GM12878 (cell line): ENCODE data around the gene INSRR. TPM values are rescaled to one million over a fixed set of nuclear protein-coding genes. Genes with fewer than 3 reads are reported as not detected.

Source experiments
- BCLAF1 ChIP-seq: fragments of 450-650 bp; IDR thresholded peaks from 2 replicates; pipeline ENCODE4 v1.6.1; 2017; ENCODE audit warnings: antibody characterized with exemption, mild to moderate bottlenecking, moderate library complexity
- CUX1 ChIP-seq: IDR thresholded peaks from 2 replicates; pipeline ENCODE4 v1.6.1; 2012; ENCODE audit warnings: improper control_type of control experiment, low read depth, low read length; ENCODE audit not compliant: insufficient replicate concordance
- ETV6 ChIP-seq, 2 experiments: fragments of 450-650 bp in 1 of 2; IDR thresholded peaks in 1 of 2; conservative IDR thresholded peaks in 1 of 2; 2 replicates each; pipeline ENCODE4 v1.6.1; 2014; ENCODE audit warnings: antibody characterized with exemption in 1 of 2, borderline replicate concordance in 1 of 2, low read depth in 1 of 2, mild to moderate bottlenecking in 1 of 2, moderate library complexity in 1 of 2
- PAX8 ChIP-seq: fragments of 450-650 bp; IDR thresholded peaks from 2 replicates; pipeline ENCODE4 v1.6.1; 2017; ENCODE audit warnings: mild to moderate bottlenecking, moderate library complexity
- PRDM15 ChIP-seq: fragments of 450-650 bp; formaldehyde crosslinking; IDR thresholded peaks from 2 replicates; pipeline ENCODE4 v1.4.0; 2020; ENCODE audit warnings: mild to moderate bottlenecking, moderate library complexity
- RAD21 ChIP-seq: IDR thresholded peaks from 2 replicates; pipeline ENCODE4 v1.6.1; 2011; ENCODE audit warnings: mild to moderate bottlenecking, low read depth, low read length, moderate library complexity; ENCODE audit not compliant: insufficient read depth
- RAD51 ChIP-seq: fragments of 450-650 bp; IDR thresholded peaks from 2 replicates; pipeline ENCODE4 v1.6.1; 2016; ENCODE audit warnings: moderate library complexity, mild to moderate bottlenecking, inconsistent platforms
- WRNIP1 ChIP-seq: IDR thresholded peaks from 2 replicates; pipeline ENCODE4 v1.6.1; 2011; ENCODE audit warnings: low read depth, low read length, improper control_type of control experiment, borderline replicate concordance
- polyA plus RNA-seq, 11 experiments: library from polyadenylated mRNA; depleted of rRNA in 4 of 11; unstranded in 6 of 11; stranded (reverse) in 5 of 11; fragments of >200 nt; fragmentation: Nextera tagmentation in 4 of 11; fragmentation: Illumina TruSeq in 1 of 11; extraction: Ambion mirVana in 4 of 11; extraction: Trizol in 1 of 11; gene quantifications; 1 replicate in 1 of 11; 2 replicates in 10 of 11; pipeline versions ENCODE4 v1.2.1 to v1.2.3, GENCODE V29; 2011 to 2016; ENCODE audit warnings: inconsistent platforms in 2 of 11, missing spikeins in 2 of 11, low read depth in 1 of 11
- total RNA-seq, 4 experiments: library from RNA; depleted of rRNA in 3 of 4; stranded (reverse); fragments of >200 nt in 3 of 4; fragmentation: Illumina TruSeq in 1 of 4; extraction: Trizol in 1 of 4; gene quantifications; 2 replicates each; pipeline versions ENCODE4 v1.2.1 to v1.2.3, GENCODE V29; 2013 to 2021

Gene INSRR
- total and polyA plus RNA-seq, 10 of the 15 experiments (the other 5 are each of a cell fraction or from before 2014, with no cell fraction given) = 0.01 TPM; not detected in 9

- no peak for TF ChIP-seq PRDM15
- TF ChIP-seq WRNIP1 = no peak
- no peak for TF ChIP-seq RAD51
- no peak for TF ChIP-seq BCLAF1
- no peak for TF ChIP-seq RAD21
- no peak for TF ChIP-seq PAX8
- no peak for TF ChIP-seq CUX1
- TF ChIP-seq ETV6 (conservative IDR thresholded peaks at IDR 0.05 in 1 of 2, IDR thresholded peaks at IDR 0.05 in 1 of 2; ENCODE audit: borderline replicate concordance in 1 of 2, low read depth in 1 of 2) = no peak
These were observed 9.8 kb downstream of the INSRR start (continued) for GRCh38 chr1:156849151-156849496.
